Adipose tissue (tissue), 3 donors: ENCODE data around the gene ZNF148. TPM values are rescaled to one million over a fixed set of nuclear protein-coding genes. Genes with fewer than 3 reads are reported as not detected.
"Not testable (repeated sequence)": the region's sequence is repeated elsewhere in the genome, so short reads cannot be mapped to it uniquely, and the experiment has no call there.

Experiments
- H3K27ac ChIP-seq: one replicate; pipeline ENCODE4 v1.5.1; 2013; ENCODE audit warnings: low read depth, low read length
- WGBS, 3 donors: extraction: QIAGEN DNeasy Blood & Tissue Kit; methylation state at CpG; one replicate each; pipeline ENCODE4 v1.1.7; 2013; 5-methylcytosine and 5-hydroxymethylcytosine counted together
- polyA plus RNA-seq, 3 donors: library from polyadenylated mRNA; stranded (reverse); fragments of 200-250 nt; gene quantifications; one replicate each; pipeline ENCODE4 v1.2.3, GENCODE V29; 2013
- donor health status: healthy with polysubstance abuse.
- donor health status: Bipolar disorder and iron deficiency.
- donor health status: healthy.

The ZNF148 gene
- polyA plus RNA-seq: 1 to 10 TPM; 3.1 to 5.8 (median 5.3) TPM

- peak within 1 kb of the TSS; percentile 51 for H3K27ac ChIP-seq
- WGBS, 3 donors: 0 to 1% (median 1%) methylated on average over 40 to 68 of the region's 69 CpGs
These were observed at the start of gene ZNF148 for GRCh38 chr3:125374996-125375941. Gene ZNF148, minus strand, starts transcription at chr3:125375325. Its CDS starts 61,685 bp downstream, at chr3:125313640.

- H3K27ac ChIP-seq: no peak overlapping the region
- WGBS, 3 donors: 85 to 91% (median 87%) methylated on average over 4 of the region's 4 CpGs
These were observed 43.2 kb upstream of the ZNF148 start for GRCh38 chr3:125418306-125418705.

- WGBS, 3 donors: 75 to 89% (median 76%) methylated on average over 3 of the region's 3 CpGs
- H3K27ac ChIP-seq: no peak overlapping the region
These were observed 41.1 kb upstream of the ZNF148 start for GRCh38 chr3:125416235-125416634.

GRCh38 chr3:125414669-125415068, 39.5 kb upstream of the ZNF148 start:
- no peak overlapping the region for H3K27ac ChIP-seq
- 71 to 80% (median 74%) methylated on average over 8 of the region's 8 CpGs for WGBS, 3 donors

GRCh38 chr3:125410922-125411321, 35.8 kb upstream of the ZNF148 start:
- H3K27ac ChIP-seq: no peak overlapping the region
- 91 to 93% (median 92%) methylated on average over 6 of the region's 6 CpGs for WGBS, 3 donors

- no peak overlapping the region for H3K27ac ChIP-seq
- 85 to 87% (median 86%) methylated on average over 2 of the region's 2 CpGs for WGBS, 3 donors
These were observed 30.9 kb upstream of the ZNF148 start for GRCh38 chr3:125406070-125406469.

GRCh38 chr3:125405515-125405914, 30.4 kb upstream of the ZNF148 start:
- not testable (repeated sequence) for H3K27ac ChIP-seq
- WGBS, 3 donors: 91 to 95% (median 92%) methylated on average over 4 of the region's 4 CpGs

GRCh38 chr3:125403789-125404188, 28.7 kb upstream of the ZNF148 start:
- H3K27ac ChIP-seq: no peak overlapping the region
- WGBS, 3 donors: 68 to 88% (median 87%) methylated on average over 2 of the region's 2 CpGs

GRCh38 chr3:125402639-125403038, 27.5 kb upstream of the ZNF148 start:
- WGBS, 3 donors: 73 to 74% (median 73%) methylated on average over 2 of the region's 2 CpGs
- H3K27ac ChIP-seq: no peak overlapping the region

GRCh38 chr3:125401402-125401801, 26.3 kb upstream of the ZNF148 start:
- no peak overlapping the region for H3K27ac ChIP-seq
- WGBS, 3 donors: 78 to 91% (median 86%) methylated on average over 1 of the region's 1 CpG

GRCh38 chr3:125398952-125399351, 23.8 kb upstream of the ZNF148 start:
- no peak overlapping the region for H3K27ac ChIP-seq
- 25 to 30% (median 27%) methylated on average over 1 of the region's 1 CpG for WGBS, 3 donors

GRCh38 chr3:125395091-125395490, 20.0 kb upstream of the ZNF148 start:
- 44 to 93% (median 91%) methylated on average over 2 of the region's 2 CpGs for WGBS, 3 donors

GRCh38 chr3:125394406-125394805, 19.3 kb upstream of the ZNF148 start:
- H3K27ac ChIP-seq: no peak overlapping the region

More at GRCh38 chr3:125395091-125395490, 20.0 kb upstream of the ZNF148 start:
- H3K27ac ChIP-seq: no peak overlapping the region

GRCh38 chr3:125389282-125389681, 14.2 kb upstream of the ZNF148 start:
- 65 to 77% (median 67%) methylated on average over 7 of the region's 7 CpGs for WGBS, 3 donors
- H3K27ac ChIP-seq: no peak overlapping the region

More at GRCh38 chr3:125394406-125394805, 19.3 kb upstream of the ZNF148 start:
- 83 to 91% (median 85%) methylated on average over 3 of the region's 3 CpGs for WGBS, 3 donors

GRCh38 chr3:125388369-125388768, 13.2 kb upstream of the ZNF148 start:
- H3K27ac ChIP-seq: not testable (repeated sequence)
- 84 to 86% (median 86%) methylated on average over 5 of the region's 5 CpGs for WGBS, 3 donors

GRCh38 chr3:125386811-125387210, 11.7 kb upstream of the ZNF148 start:
- 63 to 82% (median 77%) methylated on average over 4 of the region's 4 CpGs for WGBS, 3 donors
- no peak overlapping the region for H3K27ac ChIP-seq

- no peak overlapping the region for H3K27ac ChIP-seq
- WGBS, 3 donors: 45 to 49% (median 47%) methylated on average over 5 of the region's 5 CpGs
These were observed 8.6 kb upstream of the ZNF148 start for GRCh38 chr3:125383744-125384143.

GRCh38 chr3:125382298-125382697, 7.2 kb upstream of the ZNF148 start:
- H3K27ac ChIP-seq: no peak overlapping the region
- 59 to 66% (median 63%) methylated on average over 1 of the region's 1 CpG for WGBS, 3 donors

GRCh38 chr3:125381743-125382142, 6.6 kb upstream of the ZNF148 start:
- H3K27ac ChIP-seq: no peak overlapping the region

GRCh38 chr3:125381314-125381713, 6.2 kb upstream of the ZNF148 start:
- WGBS, 3 donors: 74 to 86% (median 79%) methylated on average over 2 of the region's 2 CpGs
- no peak overlapping the region for H3K27ac ChIP-seq

More at GRCh38 chr3:125381743-125382142, 6.6 kb upstream of the ZNF148 start:
- WGBS, 3 donors: 55 to 77% (median 59%) methylated on average over 5 of the region's 5 CpGs
